Small intestine (tissue), 7 donors: Measurements from ENCODE around the gene GSTO1. TPM values are rescaled to one million over a fixed set of nuclear protein-coding genes. Genes with fewer than 3 reads are reported as not detected.

ENCODE experiments used
- DNase-seq, 2 donors: peaks; one replicate each; pipeline versions ENCODE4 v3.0.0 to v3.0.0-alpha.2; 2013
- FAIRE-seq: peaks from 2 replicates; lab custom pipeline; 2012; peaks lifted over from hg19 to GRCh38; lab: Jason Lieb, UNC
- H3K27ac ChIP-seq, 3 donors: one replicate each; pipeline ENCODE4 v1.5.1; 2013; ENCODE audit warnings: low read length in 2 of 3, mild to moderate bottlenecking in 2 of 3, control low read depth in 1 of 3, inconsistent platforms in 1 of 3, low read depth in 1 of 3, moderate library complexity in 1 of 3
- H3K27me3 ChIP-seq, 3 donors: one replicate each; pipeline ENCODE4 v1.6.1; 2013; ENCODE audit warnings: low read length in 3 of 3, inconsistent platforms in 1 of 3; ENCODE audit not compliant: control insufficient read depth in 3 of 3, insufficient read depth in 3 of 3
- H3K36me3 ChIP-seq, 3 donors: one replicate each; pipeline ENCODE4 v1.6.1; 2013; ENCODE audit warnings: low read length in 3 of 3, inconsistent platforms in 1 of 3, low read depth in 1 of 3, mild to moderate bottlenecking in 1 of 3, moderate library complexity in 1 of 3; ENCODE audit not compliant: control insufficient read depth in 3 of 3, insufficient read depth in 2 of 3
- H3K4me1 ChIP-seq, 3 donors: one replicate each; pipeline ENCODE4 v1.6.1; 2013; ENCODE audit warnings: low read length in 2 of 3, inconsistent platforms in 1 of 3, low read depth in 1 of 3, mild to moderate bottlenecking in 1 of 3, moderate library complexity in 1 of 3; ENCODE audit not compliant: control insufficient read depth in 3 of 3, insufficient read depth in 2 of 3
- H3K4me3 ChIP-seq, 3 donors: one replicate each; pipeline ENCODE4 v1.5.1; 2013; ENCODE audit warnings: low read length in 3 of 3, control low read depth in 1 of 3, inconsistent platforms in 1 of 3, low read depth in 1 of 3, mild to moderate bottlenecking in 1 of 3, moderate library complexity in 1 of 3
- H3K9me3 ChIP-seq, 2 donors: one replicate each; pipeline ENCODE4 v1.6.1; 2013; ENCODE audit warnings: low read depth in 1 of 2, low read length in 1 of 2; ENCODE audit not compliant: control insufficient read depth in 2 of 2, insufficient read depth in 1 of 2
- WGBS, 3 donors: extraction: QIAGEN DNeasy Blood & Tissue Kit; methylation state at CpG; one replicate each; pipeline ENCODE4 v1.1.7; 2013; 5-methylcytosine and 5-hydroxymethylcytosine counted together
- polyA plus RNA-seq, 4 donors: library from polyadenylated mRNA; stranded (reverse) in 3 of 4; unstranded in 1 of 4; fragments of 200-250 nt in 3 of 4; fragments of 120-200 nt in 1 of 4; gene quantifications; one replicate each; pipeline versions ENCODE4 v1.2.1 to v1.2.3, GENCODE V29; 2013
- donor health status: healthy with polysubstance abuse.
- donor health status: control.
- donor health status: control.
- donor health status: Bipolar disorder and iron deficiency.
- donor health status: healthy.

The GSTO1 gene
- polyA plus RNA-seq, 4 donors: 173 to 422 (median 223) TPM

- H3K27ac ChIP-seq: peak overlapping the region in 2 of 3 donors; percentile 40 to 94
- DNase-seq (no peak), FAIRE-seq (no peak)
- H3K27me3 ChIP-seq: no peaks in the 10 kb centered on the region
- H3K4me3 ChIP-seq: no peak overlapping the region
- H3K9me3 ChIP-seq: peaks cover 0 to 6% of the 10 kb centered on the region in 2 donors
- H3K36me3 ChIP-seq: peaks cover 0 to 19% (median 0%) of the 10 kb centered on the region in 3 donors
- 55 to 87% (median 76%) methylated on average over 13 of the region's 13 CpGs for WGBS, 3 donors
- peaks cover 0 to 7% (median 0%) of the 10 kb centered on the region in 3 donors for H3K4me1 ChIP-seq
Measured at GRCh38 chr10:104299031-104299904, 44.6 kb downstream of the GSTO1 start.

- FAIRE-seq (no peak), DNase-seq (peak in 1 of 2 donors; percentile 26)
- Histone ChIP-seq H3K27ac (peak overlapping the region; percentile 35 to 94 (median 53)), H3K27me3 (no peaks in the 10 kb centered on the region), H3K4me1 (peaks cover 0 to 7% (median 0%) of the 10 kb centered on the region in 3 donors), H3K9me3 (peaks cover 0 to 6% of the 10 kb centered on the region in 2 donors), H3K36me3 (peaks cover 0 to 19% (median 0%) of the 10 kb centered on the region in 3 donors), H3K4me3 (no peak overlapping the region)
- WGBS, 3 donors: 67 to 84% (median 77%) methylated on average over 12 of the region's 12 CpGs
Measured at GRCh38 chr10:104300002-104300735, 45.5 kb downstream of the GSTO1 start.

DNA sequence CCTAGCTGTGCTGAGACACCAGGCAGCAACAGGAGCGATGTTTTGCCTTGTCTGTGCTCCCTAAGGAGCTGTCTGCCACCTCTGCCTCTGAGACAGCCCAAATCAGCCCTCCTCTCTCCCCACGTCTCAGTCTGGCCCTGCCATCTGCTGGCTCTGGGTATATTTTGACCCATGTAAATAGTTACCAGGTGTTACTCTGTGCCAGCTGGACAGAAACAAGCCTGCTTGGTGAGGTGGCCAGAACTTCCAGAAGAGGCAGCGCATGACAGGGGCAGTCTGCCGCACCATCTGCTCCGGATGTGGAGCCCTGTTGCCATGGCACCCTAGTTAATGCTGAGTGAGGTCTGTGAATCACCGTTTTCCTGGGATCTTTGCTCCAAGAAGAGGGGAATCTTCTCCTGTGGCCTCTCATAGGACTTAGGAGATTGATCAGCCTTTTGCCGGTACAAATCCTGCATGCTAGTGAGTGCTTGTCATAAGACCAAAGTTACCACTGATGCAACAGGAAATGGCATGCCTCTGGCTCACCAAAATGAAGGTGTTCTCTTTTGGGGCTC lies 46.1 kb downstream of the GSTO1 start:
- Histone ChIP-seq H3K27me3 (no peaks in the 10 kb centered on the region), H3K4me1 (peaks cover 0 to 7% (median 0%) of the 10 kb centered on the region in 3 donors), H3K9me3 (peaks cover 0 to 6% of the 10 kb centered on the region in 2 donors), H3K4me3 (no peak overlapping the region), H3K36me3 (peaks cover 0 to 19% (median 0%) of the 10 kb centered on the region in 3 donors), H3K27ac (peak overlapping the region; percentile 35 to 94 (median 53))
- 56 to 69% (median 66%) methylated on average over 7 of the region's 7 CpGs for WGBS, 3 donors
- DNase-seq (peak; percentile 21 to 58), FAIRE-seq (no peak)

GRCh38 chr10:104301907-104302690 lies 47.4 kb downstream of the GSTO1 start:
- Histone ChIP-seq H3K4me1 (peaks cover 0 to 7% (median 0%) of the 10 kb centered on the region in 3 donors), H3K27ac (no peak overlapping the region), H3K4me3 (no peak overlapping the region), H3K9me3 (peaks cover 0 to 6% of the 10 kb centered on the region in 2 donors), H3K36me3 (peaks cover 0 to 19% (median 0%) of the 10 kb centered on the region in 3 donors), H3K27me3 (no peaks in the 10 kb centered on the region)
- 68 to 74% (median 72%) methylated on average over 3 of the region's 3 CpGs for WGBS, 3 donors
- FAIRE-seq (no peak), DNase-seq (no peak)

- no peak overlapping the region for H3K4me3 ChIP-seq
- peaks cover 0 to 25% (median 0%) of the 10 kb centered on the region in 3 donors for H3K36me3 ChIP-seq
- H3K27me3 ChIP-seq: no peaks in the 10 kb centered on the region
- FAIRE-seq (no peak), DNase-seq (no peak)
- H3K9me3 ChIP-seq: peaks cover 0 to 6% of the 10 kb centered on the region in 2 donors
- 48 to 50% (median 48%) methylated on average over 2 of the region's 2 CpGs for WGBS, 3 donors
- H3K4me1 ChIP-seq: peaks cover 0 to 7% (median 0%) of the 10 kb centered on the region in 3 donors
- no peak overlapping the region for H3K27ac ChIP-seq
Measured at GRCh38 chr10:104303594-104304355, 49.1 kb downstream of the GSTO1 start.

DNA sequence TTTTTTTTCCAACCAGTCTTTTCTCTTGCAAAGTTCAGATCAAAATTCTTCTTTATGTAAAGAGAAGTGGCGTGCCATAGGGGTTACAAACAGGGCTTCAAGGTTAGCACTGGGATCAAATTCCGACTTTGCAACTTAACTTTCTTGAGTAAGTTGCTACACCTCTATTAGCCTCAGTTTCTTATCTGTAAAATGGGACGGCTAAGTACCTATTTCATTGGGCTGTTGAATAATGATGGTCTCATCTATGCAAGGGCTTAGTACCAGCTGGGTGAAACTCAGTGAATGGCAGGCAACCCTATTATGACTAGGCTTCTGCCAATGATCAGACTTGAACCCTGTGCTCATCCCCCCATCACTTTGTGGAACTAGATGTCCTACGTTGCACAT lies 49.7 kb downstream of the GSTO1 start:
- no peak for FAIRE-seq
- no peak for DNase-seq
- peaks cover 0 to 22% (median 0%) of the 10 kb centered on the region in 3 donors for H3K36me3 ChIP-seq
- H3K27ac ChIP-seq: no peak overlapping the region
- H3K27me3 ChIP-seq: no peaks in the 10 kb centered on the region
- H3K9me3 ChIP-seq: peaks cover 0 to 6% of the 10 kb centered on the region in 2 donors
- H3K4me1 ChIP-seq: peaks cover 0 to 7% (median 0%) of the 10 kb centered on the region in 3 donors
- 81 to 85% (median 85%) methylated on average over 4 of the region's 4 CpGs for WGBS, 3 donors
- no peak overlapping the region for H3K4me3 ChIP-seq

- peaks cover 0 to 17% (median under 1%) of the 10 kb centered on the region in 3 donors for H3K36me3 ChIP-seq
- H3K4me3 ChIP-seq: no peak overlapping the region
- H3K9me3 ChIP-seq: peaks cover 0 to 6% of the 10 kb centered on the region in 2 donors
- DNase-seq (no peak), FAIRE-seq (no peak)
- H3K4me1 ChIP-seq: peaks cover 0 to 3% (median 2%) of the 10 kb centered on the region in 3 donors
- H3K27ac ChIP-seq: no peak overlapping the region
- no peaks in the 10 kb centered on the region for H3K27me3 ChIP-seq
- WGBS, 3 donors: 57 to 61% (median 57%) methylated on average over 8 of the region's 8 CpGs
Measured at GRCh38 chr10:104304927-104305326, 50.2 kb downstream of the GSTO1 start.
